Suppressor macrophage treated with lipopolysaccharide for 4 hours (primary cell): Measurements from ENCODE around the gene ATP10B.
A peak's percentile ranks its signal among the peaks of the same experiment; 100 is the strongest.

ENCODE experiments used
- DNase-seq: peaks from one replicate; pipeline ENCODE4 v3.0.0-alpha.2; 2020

The ATP10B gene

DNA sequence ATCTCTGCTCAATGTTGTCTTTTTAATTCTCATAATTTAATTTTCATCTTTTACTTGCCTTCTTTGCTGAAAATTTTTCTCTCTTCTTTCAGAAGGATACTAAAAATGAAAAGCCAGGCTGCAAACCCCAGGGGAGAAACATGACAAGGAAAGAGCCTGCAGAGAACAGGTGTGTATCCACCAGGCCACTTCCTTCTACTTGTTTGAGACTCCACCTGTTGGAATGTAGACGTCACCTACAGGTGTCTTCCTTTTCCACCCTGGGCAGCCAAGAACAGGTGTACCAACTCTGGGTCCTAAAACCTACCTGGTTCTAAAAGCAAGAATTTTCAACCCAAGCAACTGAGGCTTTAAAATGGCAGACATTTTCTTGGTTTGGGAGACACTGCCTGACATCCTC lies 166.8 kb downstream of the ATP10B start:
- no peak for DNase-seq

DNA sequence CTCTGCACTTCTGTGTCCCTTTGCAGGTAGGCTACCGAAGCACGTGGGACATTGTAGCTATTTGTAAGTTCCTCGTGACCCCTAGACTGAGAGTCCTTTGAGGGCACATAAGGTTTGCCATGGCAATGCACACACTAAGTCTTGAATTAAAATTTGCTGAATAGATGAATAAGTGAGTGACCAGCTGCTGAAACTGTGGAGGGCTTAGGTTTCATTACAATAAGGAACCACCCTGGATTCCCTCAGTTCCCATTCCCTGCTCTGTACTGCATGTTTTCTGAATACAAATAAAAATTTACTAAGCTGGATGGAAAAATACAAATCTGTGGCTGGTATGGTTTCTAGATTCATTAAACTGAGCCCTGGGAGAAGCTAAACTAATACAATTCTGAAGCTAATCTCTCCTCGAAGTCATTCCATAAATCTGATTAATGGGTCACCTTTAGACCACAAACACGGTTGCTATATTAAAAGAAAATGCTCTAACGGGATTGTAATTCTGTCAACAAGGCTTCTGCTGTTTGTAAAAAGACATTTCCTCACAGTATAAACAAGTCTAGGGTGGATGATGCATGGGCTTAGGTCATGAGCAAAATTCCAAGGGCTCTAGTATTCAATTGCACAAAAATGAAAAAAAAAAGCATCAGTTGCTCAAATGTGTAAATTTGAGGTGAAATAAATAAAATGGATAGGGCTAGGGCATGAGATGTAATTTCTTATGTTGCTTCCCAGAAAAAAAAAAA lies 172.3 kb downstream of the ATP10B start:
- DNase-seq, result no peak

DNA sequence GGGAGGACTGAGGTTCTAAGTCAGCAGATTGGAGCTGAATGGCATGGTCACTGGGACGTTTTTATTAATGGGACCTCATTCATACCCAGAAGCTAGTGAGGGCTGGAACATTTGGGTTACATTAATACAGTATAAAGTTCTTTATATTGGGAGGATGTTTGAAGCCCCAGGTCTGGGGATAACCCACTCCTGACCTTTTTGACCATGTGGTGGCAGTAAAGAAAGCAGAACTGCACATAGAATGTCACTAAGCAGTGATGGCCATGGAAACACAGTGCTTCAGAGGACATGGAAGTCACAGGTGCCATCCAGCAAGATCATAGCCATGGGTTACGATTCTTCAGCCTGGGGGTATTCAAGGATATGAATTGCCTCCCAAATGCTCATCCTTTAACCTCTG lies 176.0 kb downstream of the ATP10B start:
- DNase-seq, result peak; percentile 25

DNA sequence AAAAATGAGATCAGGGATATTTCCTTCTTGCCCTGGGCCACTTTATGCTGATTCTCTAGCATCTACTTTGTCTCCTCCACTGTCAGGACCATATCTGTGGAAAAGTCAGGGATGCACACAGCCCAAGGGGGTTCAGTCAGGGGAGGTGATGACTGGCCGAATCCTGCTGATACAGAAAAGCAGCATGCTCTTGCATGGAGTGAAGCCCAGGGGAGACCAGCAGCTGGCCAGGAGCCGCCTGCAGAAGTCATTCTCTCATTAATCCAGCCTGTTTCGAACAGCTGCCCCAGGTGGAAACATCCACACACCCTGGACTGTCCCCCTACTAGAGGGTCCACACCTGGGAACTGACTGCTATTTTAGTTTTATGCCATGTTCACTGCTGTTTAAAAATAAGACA lies 177.1 kb downstream of the ATP10B start:
- no peak for DNase-seq

DNA sequence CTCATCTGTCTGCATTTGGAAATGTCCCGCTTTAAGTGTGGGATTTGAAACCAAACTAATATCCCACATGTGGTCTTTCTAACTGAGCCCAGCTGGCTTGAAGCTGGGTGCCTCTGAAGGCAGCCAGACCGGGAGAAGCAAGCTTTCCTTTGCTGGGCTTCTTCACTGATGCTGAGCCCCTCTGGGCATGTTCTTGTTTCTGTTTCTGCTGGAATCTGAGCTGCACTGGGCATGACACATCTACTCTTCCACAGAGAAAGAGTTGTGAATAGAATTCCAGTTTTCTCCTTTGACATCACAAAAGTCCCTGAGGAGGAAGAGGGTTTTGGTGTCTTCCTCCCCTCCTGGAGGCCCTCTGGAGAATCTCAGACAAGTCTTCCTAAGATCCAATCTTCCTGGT lies 179.5 kb downstream of the ATP10B start:
- DNase-seq, result no peak

DNA sequence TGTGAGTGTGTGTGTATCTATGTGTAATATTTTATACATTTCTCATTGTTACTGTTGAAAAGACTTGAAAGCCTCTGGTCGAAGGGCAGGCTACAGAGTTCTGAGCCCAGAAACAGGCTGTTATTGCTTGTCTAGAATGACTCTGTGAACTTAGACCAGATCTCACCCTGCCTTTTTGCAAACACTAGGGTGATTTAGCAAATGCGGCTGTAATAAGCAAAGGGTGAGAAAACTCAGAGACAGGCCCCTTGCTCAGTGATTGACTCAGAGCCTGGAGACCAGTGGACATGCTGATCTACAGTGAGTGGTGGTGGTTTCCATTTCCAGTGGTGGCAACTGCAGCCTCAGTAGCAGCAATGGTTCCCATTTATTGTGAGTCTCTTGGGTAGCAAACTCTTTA lies 183.7 kb downstream of the ATP10B start:
- DNase-seq, result no peak

DNA sequence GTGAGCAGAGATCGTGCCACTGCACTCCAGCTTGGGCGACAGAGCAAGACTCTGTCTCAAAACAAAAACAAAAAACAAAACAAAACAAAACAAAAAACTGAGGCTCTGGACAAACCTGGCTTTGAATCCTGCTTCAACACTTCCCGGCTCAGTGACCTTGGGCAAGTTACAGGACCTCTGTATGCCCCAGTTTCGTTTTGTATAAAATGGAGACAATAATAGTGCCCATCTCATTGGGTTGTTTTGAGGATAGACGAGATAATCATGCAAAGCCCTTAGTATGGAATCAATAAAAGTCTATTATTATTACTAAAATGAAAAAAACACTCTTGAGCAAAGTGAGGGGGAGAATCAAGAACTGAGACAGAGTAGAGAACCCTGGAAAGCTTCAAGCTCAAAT lies 184.9 kb downstream of the ATP10B start:
- no peak for DNase-seq

DNA sequence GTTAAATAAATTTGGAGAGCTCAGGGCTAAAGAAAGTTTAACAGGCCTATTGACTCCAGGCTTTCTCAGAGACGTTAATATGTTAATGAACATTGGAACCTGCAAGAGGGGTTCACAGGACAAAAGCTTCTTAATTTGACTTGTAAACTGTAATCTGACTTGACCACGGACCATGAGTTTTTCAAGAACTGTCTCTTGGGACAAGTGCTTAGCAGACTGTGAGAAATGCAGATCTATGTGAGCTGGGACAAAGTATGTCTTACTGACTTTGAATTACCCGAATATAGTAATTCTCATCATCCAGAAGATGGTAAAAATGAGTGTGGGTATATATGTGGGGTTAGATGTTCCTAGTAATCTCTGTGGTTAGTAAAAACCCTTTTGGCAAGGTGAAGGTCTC lies 186.6 kb downstream of the ATP10B start:
- DNase-seq, result no peak

DNA sequence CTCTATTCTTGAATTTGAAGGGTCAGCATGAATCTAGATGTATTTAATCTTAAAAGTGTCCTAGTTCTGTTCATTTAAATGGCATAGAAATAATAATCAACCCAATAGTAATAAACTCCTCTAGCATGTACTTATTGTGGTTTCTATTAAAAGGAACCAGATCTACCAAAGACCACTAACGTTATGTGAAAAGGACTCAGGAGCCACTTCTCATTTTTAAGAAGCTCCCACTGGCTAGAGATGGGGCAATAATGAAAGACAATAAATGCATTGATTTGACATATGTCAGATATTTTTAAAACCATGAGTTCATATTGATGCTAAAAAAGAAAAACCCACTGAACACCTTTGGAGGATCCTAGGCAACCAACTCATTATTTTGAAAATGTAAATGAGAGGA lies 191.9 kb downstream of the ATP10B start:
- no peak for DNase-seq

DNA sequence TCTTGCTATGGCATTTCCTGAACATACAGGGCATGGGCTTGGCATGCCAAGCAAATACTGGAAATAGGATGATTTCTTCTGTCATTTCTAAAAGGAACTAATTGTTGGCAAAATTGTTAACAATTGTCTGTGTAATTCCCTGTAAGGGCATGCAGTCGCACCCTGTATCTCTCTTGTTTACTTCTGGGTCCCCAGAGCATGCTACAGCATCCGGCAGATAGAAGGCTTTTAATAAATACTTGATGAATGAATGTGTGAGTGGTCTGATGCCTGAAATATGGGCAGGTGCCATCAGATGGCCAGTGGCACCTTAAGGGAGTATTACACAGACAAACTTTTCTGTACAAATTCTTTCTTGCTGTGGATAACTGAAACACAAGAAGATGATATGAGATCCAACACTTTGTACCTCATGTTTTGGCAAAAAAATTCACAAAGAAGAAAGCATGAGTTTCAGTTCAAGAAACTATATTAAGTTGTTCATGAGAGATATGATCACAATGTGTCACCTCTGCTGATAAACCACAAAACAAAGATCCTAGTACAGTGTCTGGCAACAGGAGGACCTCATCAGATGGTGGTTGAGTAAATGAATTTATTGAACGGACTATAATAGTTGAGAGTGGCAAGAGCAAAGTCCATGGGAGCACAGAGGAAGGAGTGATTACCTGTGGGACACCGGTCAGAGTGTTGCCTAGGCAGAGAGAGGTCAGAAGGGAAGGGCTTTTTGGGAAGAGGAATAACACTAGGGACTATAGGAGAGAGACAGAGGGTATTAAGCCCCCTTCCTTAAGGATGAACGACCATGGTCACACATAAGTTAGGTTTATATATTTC lies 194.2 kb downstream of the ATP10B start:
- DNase-seq, result no peak

DNA sequence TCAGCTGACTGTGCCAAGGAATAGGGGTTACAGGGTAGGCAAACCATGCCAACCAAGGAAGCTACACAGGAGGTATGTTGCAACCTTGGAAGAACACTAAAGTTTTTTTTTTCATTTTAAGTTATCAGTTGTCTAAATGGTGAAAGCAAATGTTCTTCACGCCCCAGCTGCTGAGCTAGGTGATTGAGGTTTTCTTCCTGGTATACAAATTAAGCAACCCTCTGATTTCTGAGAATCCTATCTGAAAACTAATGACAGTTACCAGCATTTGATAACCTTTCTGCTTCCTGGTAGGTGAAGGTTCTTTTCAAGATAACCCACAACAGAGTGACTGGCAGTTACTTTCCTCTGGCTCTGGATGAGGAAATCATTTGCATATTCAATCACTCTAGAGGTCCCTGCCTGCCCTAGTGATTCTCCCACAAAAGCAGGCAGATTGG lies 194.9 kb downstream of the ATP10B start:
- no peak for DNase-seq

DNA sequence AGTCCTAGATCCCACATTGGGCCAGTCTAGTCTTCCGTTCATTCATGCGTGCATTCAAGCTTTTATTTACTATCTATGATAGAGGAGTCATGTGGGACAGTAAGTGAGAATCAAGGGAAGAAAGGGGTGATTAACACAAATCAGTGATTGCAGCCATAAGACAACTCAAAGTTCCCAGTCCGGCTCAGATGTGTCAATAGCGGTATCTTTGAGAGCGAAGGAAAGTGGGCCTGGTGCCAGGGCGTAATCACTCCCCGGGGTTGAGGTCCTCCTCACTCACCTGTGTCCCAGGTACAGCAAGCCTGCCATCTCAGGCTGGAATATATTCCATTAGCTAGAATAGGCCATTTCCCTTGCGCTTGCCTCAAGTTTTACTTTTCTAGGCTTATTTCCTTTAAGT lies 196.3 kb downstream of the ATP10B start:
- DNase-seq, result no peak

DNA sequence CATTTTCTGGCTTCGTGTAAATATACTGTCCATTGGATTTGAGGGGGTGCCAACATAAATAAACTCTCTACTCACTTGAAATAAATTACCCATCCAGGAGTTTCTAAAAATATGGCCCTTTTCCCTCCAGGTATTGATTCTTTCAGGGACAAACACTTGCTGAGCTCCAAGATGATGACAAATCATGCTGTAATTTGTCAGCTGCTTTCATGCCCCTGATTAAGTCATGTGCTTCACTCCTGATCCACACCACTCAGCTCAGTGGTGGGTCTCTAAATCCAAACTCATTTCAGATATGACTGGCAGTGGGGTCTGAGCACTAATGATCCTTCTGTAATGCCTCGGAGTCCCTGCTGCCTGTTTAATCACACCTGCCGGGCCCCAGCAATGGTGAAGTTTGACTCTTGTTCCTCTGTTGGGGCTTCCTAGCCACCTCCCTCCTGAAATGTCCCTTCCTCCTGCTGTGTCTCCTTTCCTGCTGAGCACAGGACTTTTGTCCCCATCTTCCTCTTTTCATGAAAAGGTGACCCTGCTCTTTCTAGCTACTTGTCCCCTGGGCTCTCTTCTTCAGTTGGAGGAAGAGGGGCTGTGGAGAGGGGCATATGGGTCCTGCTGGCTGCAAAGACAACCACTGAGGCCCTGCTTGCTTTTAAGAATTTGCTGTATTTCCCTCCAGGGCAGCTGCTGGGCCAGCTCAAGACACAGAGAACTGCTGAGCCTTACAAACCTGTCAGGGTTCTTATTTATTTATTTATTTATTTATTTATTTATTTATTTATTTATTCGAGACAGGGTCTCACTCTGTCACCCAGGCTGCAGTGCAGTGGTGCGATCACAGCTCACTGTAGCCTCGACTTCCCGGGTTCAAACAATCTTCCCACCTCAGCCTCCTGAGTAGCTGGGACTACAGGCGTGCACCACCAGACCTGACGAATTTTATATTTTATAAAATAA lies 200.0 kb downstream of the ATP10B start:
- DNase-seq, result no peak

DNA sequence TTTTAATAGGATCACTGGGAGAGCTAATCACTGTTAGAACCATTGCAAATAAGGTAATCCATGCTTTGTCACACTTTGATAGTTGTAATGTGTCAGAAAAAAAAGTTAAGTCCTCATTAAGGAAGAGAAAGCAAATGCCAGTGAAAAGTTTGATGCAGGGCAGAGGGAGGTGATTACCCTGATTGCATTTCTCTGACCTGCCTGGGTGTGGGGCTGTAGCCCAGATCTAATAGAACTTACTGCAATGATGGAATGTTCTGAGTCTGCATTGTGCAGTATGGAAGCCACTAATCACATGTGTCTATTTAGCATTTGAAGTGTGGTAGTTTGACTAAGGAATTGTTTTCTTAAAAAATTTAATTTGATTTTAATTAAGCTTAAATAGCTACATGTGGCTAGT lies 202.7 kb downstream of the ATP10B start:
- peak; percentile 28 for DNase-seq

DNA sequence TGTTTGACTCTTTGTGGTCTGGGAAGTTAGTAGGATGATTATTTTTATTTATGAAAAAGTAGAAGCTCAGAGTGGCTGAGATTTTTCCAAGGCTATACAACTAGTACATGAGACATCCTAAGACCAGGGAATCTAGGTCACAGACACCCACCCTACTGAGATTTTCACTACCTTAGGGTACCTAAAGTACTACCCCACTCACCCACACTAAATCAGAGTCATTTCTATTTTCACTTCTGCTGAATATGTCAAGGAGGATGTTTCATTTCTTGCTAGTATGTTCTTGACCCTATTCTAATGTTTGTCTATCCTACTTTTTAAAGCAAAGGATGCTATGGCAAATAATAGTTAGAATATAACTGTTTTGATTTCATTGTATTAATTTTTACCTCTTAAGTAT lies 206.0 kb downstream of the ATP10B start:
- no peak for DNase-seq

DNA sequence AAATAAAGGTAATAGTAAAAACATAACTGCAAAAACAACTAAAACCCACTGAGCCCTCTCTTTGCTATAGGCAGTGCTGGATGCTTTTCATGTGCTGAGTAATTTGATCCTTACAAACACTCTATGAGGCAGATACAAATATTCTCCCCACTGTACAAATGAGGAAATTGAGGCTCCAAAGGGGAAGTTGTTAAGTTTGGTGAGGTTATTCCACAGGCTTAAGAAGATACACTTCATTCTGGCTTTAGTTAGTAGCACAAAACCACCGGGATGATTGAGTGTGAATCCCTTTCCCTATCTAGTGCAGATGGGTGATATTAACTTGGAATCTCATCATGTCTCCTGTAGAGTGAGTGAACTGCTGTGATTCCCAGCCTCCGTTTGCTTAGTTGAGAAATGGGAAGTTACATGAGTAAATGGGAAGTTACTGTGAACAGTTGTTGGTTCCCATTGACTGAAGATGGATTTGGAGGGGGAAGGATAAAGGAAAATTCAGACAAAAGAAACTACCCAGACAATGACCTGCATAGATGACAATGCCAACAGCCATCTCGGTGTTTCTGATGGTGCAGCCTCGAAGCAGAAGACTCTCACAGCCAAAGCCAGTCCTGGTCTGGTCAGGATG lies 208.3 kb downstream of the ATP10B start:
- DNase-seq, result peak; percentile 56

DNA sequence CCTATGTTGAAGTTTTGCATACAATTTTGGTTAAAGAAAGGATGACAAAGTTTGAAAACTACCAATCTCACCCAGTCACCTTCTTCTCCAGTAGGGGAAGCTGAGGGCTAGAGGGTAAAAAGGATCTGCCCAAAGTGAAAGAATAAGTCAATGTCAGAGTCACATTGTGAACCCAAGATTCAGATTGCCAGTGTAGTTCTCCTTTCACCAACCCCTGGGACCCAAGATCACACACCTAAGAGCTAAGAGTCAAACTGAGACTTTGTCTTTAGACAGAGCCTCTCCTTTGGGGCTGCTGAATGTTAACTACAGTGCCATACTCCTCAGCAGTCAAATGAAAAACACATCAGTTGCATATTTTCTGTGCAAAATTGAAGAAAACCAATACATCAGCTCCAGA lies 210.6 kb downstream of the ATP10B start:
- DNase-seq, result no peak

DNA sequence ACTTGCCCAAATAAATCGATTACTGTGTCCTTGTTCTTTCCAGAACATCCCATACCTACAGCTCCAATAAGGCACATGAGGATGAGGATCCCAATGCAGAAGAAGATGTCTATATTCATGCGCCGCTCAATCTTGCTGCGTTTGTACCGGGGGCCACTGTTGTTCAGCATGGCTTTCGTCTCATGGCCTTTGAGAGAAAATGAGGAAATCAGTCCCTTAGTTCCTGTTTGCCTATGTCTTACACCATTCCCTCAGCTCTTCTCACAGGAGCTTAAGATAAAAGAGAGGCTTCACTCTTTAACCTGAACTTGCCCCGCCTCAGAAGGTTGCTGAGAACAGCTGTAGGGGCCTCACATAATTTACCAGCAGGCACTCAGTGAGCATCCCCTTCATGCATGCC lies 211.6 kb downstream of the ATP10B start:
- peak; percentile 16 for DNase-seq

DNA sequence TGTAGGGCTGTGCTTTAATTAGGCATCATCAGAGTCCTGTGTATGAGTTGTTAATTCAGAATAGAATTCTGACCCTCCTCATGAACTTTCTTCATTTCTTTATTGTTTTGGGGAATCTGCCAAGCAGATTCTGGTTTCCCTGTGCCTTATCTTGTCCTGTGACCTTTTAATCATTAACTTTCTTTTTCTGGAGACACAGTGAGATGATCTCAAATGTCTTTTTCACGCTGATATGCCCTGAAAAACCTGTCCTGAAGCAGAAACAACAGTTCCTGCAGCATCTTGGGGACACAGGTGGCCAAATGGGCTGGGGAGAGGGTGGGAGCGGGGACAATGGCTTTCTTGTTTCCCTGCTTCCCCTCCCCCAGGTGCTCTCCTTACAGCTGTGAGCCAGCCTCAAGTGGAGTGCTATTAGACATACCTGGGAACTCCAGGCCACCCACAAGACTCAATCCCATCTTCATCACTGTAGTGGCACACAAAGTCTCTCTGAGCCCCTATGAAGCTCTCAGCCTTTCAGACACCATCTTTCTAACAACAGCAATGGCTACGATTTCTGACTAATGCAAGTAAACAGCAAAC lies 213.8 kb downstream of the ATP10B start:
- no peak for DNase-seq

DNA sequence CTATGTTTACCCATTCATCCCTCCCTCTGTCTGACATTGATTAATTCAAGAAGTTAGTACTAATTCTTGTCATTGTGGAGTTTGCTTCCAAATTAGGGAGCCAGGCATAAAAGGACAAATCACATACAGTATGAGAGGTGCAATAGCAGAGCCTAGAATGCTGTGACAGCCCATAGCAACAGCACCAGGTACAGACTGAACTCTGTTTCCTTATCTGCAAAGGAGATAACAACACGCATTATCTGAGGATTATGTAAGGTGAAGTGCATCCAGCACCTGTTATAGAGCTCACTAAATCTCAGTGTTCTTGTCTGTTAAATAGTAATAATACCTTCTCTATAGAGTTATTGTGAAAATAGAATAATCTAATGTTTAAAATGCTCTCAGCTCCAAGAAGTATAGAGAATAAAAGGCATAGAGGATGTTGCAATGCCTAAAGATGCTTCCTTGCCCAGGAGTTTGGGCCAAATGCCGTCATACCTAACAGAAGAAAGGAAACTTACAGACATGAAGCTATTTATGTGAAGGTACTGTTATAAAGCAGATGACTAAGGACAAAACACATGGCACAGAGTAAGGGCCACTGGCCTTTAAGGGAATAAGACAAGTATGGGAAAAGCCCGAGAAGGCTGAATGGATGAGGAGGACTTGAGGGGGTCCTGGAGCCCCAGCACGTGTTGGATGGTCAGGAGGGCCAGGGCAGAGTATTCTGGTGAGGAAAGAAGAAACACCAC lies 214.5 kb downstream of the ATP10B start:
- no peak for DNase-seq

DNA sequence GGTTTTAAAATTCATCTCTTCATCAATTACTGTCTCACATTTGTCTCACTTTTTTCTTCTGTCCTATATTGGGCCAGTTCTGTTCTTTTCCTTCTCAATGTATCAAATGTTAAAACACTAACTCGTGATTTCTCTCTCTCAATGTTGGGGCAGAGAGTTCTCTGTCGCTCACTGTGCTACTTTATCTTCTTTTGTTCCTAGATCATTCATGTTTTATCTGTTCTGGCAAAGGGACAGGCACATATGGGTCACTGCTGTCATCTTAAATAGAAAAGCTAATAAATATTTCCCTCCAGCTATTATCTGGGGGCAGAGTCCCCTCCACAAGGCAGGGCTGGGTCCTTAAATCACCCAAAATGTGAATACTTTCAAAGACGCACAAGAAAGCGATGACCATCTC lies 216.3 kb downstream of the ATP10B start:
- no peak for DNase-seq

DNA sequence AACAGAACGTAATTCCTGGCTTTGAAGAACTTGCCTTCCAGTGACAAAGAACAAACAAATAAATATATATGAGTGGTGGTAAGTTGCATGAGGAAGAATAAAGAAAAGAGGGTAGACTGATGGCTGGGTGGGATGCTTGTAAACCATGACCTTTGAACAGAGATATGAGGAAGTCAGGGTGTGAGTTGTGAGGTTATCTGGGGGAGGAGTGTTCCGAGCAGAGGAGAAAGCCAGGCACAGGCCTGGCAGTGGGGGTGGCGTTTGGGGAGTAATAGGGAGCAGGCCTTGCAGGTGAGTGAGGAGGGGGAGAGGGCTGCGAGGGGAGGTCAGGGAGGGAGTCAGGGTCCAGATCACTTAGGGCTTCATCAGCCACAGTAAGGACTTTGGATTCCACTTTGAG lies 217.0 kb downstream of the ATP10B start:
- no peak for DNase-seq
